T-helper 1 cell (primary cell): ENCODE results near the gene VPS45.
"Not testable (repeated sequence)": the region's sequence is repeated elsewhere in the genome, so short reads cannot be mapped to it uniquely, and the experiment has no call there.

Experiments
- DNase-seq, 5 donors: peaks; one replicate each; pipeline ENCODE4 v3.0.0-alpha.2; 2012 to 2020
- total RNA-seq, 4 donors: gene quantifications; one replicate each; lab custom pipeline; 2026; lab: John Stamatoyannopoulos, UW

VPS45 gene
- 21.6 to 41.5 (median 32.3) reads per million in 4 donors for total RNA-seq

GRCh38 chr1:150067184-150068108 is at the start of gene VPS45:
Gene VPS45 (plus strand): TSS chr1:150067776. CDS start chr1:150067858, 82 bp downstream.
- peak; percentile 38 to 87 (median 63) for DNase-seq

GRCh38 chr1:150018165-150018564 is 49.4 kb upstream of the VPS45 start:
- no peak for DNase-seq

DNA sequence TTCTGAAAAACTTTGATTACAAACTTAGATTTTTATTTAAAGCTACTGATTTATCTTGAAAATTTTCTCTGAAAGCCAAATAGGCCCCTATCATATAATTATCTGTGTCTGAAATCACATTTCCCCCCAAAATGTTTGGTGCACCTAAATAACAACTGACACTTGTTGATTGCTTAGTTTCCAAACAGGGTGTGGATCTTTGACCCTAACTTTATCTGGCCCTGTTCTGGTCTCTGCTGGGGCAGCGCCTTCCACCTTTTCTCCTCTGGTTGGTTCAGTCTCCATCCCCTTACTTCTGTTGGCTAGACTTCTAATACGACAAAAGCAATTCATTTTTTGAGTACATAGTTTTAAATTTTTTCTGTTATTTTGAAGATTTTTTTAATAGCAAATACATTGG is 46.9 kb upstream of the VPS45 start:
- DNase-seq = no peak

GRCh38 chr1:150021191-150021694 is 46.3 kb upstream of the VPS45 start:
- DNase-seq = no peak

DNA sequence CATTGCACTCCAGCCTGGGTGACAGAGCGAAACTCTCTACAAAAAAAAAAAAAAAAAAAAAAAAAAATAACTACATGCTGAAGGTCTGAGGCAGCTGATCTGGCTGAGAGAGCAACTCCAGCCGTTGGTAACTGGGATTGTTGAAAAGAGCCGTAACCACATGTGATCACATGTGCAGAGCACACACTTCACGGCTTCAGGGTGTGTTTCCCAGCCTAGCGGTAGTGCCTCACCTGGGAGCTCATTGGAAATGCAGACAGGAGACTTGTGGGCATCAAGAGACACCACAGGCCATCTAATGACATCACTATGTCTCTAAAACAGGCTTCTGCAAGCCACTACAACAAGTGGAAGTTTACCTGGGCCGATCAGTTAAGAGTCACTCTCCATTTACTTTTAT is 45.2 kb upstream of the VPS45 start:
- no peak for DNase-seq

DNA sequence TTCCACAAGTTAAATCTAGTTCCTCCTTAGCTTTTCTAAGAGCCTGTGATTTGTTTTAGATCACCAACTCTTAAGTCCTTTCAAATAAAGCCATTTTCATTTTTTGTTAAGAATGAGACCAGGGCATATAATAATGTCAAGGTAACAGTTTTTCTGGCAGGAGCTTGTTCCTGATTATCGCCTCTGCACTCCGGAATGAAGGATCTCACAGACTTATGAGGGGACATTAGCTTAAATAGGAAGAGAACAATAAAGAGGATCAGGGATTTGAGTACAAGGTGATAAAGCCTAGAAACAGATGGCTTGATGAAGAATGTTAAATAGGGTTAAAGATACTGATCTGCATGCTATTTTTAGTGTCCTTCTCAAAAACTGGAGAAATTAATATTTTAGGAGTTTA is 43.4 kb upstream of the VPS45 start:
- DNase-seq = no peak

GRCh38 chr1:150028322-150028721 is 39.3 kb upstream of the VPS45 start:
- no peak for DNase-seq

DNA sequence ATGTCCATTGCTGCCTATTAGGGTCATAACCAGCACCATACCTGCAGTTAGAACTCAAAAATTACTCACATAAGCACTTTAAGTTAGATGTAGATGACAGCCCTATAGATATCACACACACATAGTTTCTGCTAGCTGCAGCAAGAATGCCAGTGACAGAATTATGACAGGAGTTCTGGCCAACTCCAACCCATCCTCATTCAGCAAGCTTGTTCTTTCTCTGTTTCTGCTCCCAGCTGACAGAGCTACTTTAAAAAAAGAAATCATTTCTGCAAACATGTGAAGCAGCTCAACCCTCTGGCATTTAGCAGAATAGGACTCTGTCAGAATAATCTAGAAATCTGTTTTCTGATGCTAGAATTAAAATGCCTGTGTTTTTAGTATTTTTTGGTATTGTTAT is 33.2 kb upstream of the VPS45 start:
- no peak for DNase-seq

GRCh38 chr1:150049926-150050325 is 17.6 kb upstream of the VPS45 start:
- DNase-seq = no peak

DNA sequence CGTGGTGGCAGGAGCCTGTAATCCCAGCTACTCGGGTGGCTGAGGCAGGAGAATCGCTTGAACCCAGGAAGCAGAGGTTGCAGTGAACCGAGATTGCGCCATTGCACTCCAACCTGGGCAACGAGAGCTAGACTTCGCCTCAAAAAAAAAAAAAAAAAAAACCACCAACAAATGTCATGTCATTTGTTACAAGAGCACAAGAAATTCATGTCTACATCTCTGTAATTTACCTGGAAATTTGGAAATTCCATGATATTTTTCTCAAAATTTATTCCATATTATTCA is 16.5 kb upstream of the VPS45 start:
- no peak for DNase-seq

- not testable (repeated sequence) for DNase-seq
Measured at GRCh38 chr1:150051905-150052412, 15.6 kb upstream of the VPS45 start.

GRCh38 chr1:150053926-150054325 is 13.7 kb upstream of the VPS45 start:
- no peak for DNase-seq

DNA sequence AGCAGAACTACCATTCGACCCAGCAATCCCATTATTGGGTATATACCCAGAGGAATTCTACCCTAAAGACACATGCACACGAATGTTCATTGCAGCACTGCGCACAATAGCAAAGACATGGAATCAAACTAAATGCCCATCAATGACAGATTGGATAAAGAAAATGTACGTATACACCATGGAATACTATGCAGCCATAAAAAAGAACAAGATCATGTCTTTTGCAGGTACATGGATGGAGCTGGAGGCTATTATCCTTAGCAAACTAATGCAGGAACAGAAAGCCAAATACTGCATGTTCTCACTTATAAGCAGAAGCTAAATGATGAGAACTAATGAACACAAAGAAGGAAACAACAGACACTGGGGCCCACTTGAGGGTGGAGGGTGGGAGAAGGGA is 12.1 kb upstream of the VPS45 start:
- not testable (repeated sequence) for DNase-seq

GRCh38 chr1:150056407-150056806 is 11.2 kb upstream of the VPS45 start:
- DNase-seq = no peak

DNA sequence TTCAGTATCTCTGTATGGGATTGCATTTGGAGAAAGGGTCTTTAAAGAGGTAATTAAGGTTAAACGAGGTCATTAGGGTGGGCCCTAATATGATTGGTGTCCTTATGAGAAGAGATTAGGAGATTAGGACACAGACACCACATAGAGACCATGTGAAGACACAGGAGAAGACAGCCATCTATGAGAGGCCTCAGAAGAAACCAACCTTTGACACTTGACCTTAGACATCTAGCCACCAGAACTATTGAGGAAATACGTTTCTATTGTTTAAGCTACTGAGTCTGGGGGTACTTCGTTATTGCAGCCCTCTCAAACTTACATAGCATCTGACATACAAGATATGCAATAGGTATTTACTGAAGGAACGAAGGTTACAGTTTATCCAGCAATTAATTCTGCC is 7.3 kb upstream of the VPS45 start:
- DNase-seq = no peak

GRCh38 chr1:150061632-150062101 is 5.9 kb upstream of the VPS45 start:
- no peak for DNase-seq

DNA sequence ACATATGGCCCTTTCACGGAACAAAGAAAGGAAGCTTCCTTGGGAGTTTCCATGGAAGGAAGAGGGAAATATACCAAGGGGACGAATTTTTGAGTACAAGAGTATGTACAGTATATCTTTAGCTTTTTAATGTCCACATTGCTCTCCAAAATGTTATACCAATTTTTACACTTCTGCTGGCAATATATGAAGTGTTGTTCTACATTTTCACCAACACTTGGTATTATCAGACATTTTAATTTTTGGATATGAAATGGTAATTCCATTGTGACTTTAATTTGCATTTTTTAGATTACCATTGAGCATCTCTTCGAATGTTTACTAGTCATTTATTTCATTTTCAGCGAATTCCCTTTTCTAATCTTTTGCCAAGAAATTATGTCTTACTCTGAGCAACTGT is 5.5 kb upstream of the VPS45 start:
- DNase-seq = no peak

- DNase-seq = peak in 1 of 5 donors; percentile 11
Measured at GRCh38 chr1:150065184-150065871, 2.2 kb upstream of the VPS45 start.

DNA sequence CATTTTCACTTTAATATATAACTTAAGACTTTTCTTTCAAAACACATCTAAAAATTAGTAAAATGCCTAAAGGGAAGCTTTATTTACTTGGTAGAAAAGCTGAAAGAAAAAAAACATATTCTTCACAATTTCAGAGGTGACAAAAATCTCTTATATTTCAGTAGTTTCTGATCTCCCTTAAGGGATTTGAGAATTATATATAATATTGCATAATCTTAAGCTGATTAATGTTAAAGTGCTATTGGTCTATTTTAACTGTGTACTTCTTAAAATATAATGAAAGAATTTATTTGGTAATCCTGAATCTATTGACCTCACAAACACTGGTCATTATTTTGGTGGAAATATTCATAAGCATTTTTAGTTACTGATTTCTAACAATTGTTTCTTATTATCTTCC is 1.2 kb upstream of the VPS45 start:
- DNase-seq = no peak

GRCh38 chr1:150066838-150067183 is 765 bp upstream of the VPS45 start:
- peak in 2 of 5 donors; percentile 11 to 51 for DNase-seq

GRCh38 chr1:150068109-150068435 is 496 bp downstream of the VPS45 start:
- no peak for DNase-seq

DNA sequence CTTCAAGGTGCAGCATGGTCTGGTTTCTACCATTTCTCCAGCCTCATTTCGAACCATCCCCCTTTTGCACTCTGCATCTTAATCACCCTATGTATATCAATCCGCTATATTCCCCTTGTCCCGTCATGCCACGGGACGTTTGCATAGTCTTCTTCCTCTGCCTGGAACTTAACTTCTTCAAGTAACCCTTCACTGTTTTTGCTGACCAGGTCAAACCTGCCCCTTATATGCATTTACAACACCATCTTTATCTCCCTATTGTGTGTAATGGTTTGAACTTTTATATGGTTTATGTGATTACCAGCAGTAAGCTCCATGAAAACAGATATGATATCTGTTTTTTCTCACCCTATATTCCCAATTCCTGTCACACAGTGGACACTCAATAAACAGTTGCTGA is 2.3 kb downstream of the VPS45 start:
- no peak for DNase-seq

DNA sequence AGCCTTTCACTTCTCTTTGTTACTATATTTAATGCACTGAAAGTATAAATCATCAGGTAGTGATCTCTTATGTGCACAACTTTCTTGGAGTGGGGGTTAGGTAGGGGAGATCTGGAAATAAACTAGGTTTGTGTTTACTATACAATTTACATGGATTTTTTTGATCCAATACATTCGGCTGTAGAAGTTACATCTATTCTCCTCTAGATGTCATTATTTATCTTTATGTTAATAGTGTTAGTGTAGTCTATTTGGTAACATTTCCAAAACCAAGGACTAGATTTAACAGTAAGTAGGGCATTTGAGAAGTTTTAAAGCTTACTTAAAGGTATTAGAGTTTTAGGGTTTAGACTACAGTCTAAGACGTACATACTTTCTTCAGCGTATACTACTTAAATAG is 5.4 kb downstream of the VPS45 start:
- DNase-seq = peak in 1 of 5 donors; percentile 23

DNA sequence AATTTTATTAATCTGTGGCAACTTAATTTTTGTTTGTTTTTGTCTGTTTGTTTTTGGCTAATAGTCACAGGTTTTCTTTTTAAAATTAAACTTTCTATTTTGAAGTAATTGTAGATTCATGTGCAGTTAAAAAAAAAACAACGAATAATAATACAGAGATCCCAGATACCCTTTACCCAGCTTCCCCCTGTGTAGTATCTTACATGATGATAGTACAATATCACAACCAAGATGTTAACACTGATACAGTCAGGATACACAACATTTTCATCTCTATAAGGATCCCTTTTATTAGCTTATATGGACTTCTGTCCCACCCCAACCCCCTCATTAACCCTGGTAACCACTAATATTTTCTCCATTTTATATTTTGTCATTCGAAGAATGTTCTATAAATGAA is 5.9 kb downstream of the VPS45 start:
- no peak for DNase-seq
